ENCODE results near the gene ATOH7.

Gene ATOH7

DNA sequence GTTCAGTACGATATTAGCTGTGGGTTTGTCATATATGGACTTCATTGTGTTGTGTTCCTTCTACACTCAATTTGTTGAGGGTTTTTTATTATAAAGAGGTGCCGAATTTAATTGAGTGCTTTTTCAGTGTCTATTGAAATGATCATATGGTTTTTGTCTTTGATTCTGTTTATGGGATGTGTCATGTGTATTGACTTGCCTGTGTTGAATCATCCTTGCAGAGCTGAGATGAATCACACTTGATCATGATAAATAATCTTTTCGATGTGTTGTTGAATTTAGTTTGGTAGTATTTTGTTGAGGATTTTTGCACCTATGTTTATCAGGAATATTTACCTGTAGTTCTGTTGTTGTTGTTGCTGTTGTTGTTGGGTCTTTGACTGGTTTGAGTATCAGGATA lies 39.8 kb downstream of the ATOH7 start:
- in situ Hi-C loops (cut with MboI; ENCODE audit: low pct_unique_long_range_greater_than_20kb, low sequenced_read_pairs), result no loop called here
- no peak for DNase-seq

DNA sequence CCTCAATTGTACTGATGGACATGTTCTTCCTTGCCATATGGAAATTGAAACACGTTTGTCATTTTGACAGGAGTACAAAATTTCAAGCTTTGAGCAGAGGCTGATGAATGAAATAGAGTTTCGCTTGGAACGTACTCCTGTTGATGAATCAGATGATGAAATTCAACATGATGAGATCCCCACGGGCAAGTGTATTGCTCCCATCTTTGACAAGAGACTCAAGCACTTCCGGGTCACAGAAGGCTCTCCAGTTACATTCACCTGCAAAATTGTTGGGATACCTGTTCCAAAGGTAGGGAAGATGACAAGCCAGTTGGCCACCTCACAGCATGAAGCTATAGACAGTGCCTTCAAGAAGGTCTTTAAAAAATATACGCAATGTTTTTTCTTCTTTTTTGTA lies 43.1 kb downstream of the ATOH7 start:
- no peak for DNase-seq
- in situ Hi-C loops (cut with MboI; ENCODE audit: low pct_unique_long_range_greater_than_20kb, low sequenced_read_pairs), result no loop called here

DNA sequence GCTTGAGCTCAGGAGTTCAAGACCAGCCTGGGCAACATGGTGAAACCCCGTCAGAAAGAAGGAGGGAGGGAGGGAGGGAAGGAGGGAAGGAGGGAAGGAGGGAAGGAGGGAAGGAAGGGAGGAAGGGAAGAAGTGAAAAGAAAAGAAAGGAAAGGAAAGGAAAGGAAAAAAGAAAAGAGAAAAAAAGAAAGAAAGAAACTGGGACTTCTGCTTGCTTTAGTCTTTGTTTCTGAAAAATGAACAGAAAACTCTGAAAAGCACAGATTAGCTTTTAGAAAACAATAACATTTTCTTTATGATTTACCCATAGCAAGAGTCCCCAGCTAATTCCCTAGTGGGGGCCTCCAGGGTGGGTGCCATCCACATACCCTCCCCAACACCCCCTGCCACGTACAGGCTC lies 46.8 kb downstream of the ATOH7 start:
- no peak for DNase-seq
- in situ Hi-C loops (cut with MboI; ENCODE audit: low pct_unique_long_range_greater_than_20kb, low sequenced_read_pairs), result no loop called here

DNA sequence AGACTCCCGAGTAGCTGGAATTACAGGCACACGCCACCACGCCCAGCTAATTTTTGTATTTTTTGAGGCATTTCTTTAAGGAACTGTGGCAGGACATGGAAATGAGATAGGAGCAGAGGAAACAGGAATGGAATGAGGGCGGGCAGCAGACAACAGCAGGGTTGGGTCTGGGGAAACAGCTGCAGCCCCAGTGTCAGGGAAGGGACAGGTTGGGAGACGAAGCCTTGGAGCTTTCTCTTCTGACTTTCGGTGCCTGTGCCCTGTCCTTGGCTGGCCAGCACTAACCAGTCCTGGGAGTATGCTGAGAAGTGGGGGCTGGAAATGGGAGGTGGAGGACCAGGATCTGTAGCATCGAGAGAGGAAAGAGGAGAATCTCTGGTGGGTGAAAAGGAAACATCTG lies 47.4 kb downstream of the ATOH7 start:
- in situ Hi-C loops (cut with MboI; ENCODE audit: low pct_unique_long_range_greater_than_20kb, low sequenced_read_pairs), result no loop called here
- no peak for DNase-seq

Data from KBM-7 (cell line).